Hepatocyte (in vitro differentiated cells): Measurements from ENCODE around the gene SYNDIG1L. TPM values are rescaled to one million over a fixed set of nuclear protein-coding genes. Genes with fewer than 3 reads are reported as not detected.

ENCODE experiments used
- DNase-seq: peaks from one replicate; pipeline ENCODE4 v3.0.0-alpha.2; 2016; ENCODE audit warnings: low spot score
- H2AFZ ChIP-seq: fragments of 200-600 bp; sonication (generic); 2 replicates; pipeline ENCODE4 v1.6.0; 2016; ENCODE audit warnings: antibody characterized with exemption, mild to moderate bottlenecking
- H3K27ac ChIP-seq: fragments of 200-600 bp; sonication (generic); 2 replicates; pipeline ENCODE4 v1.5.1; 2016; ENCODE audit warnings: mild to moderate bottlenecking
- H3K27me3 ChIP-seq: fragments of 200-600 bp; sonication (generic); 2 replicates; pipeline ENCODE4 v1.6.1; 2016
- H3K36me3 ChIP-seq: fragments of 200-600 bp; sonication (generic); replicated peaks from 2 replicates; pipeline ENCODE4 v1.5.1; 2016; ENCODE audit warnings: low read depth; ENCODE audit not compliant: insufficient read depth
- H3K4me1 ChIP-seq: fragments of 200-600 bp; sonication (generic); 2 replicates; pipeline ENCODE4 v1.5.1; 2016; ENCODE audit warnings: mild to moderate bottlenecking, moderate library complexity; ENCODE audit not compliant: insufficient read depth
- H3K4me2 ChIP-seq: fragments of 200-600 bp; sonication (generic); 2 replicates; pipeline ENCODE4 v1.6.0; 2016
- H3K4me3 ChIP-seq: fragments of 200-600 bp; sonication (generic); 2 replicates; pipeline ENCODE4 v1.5.1; 2016; ENCODE audit warnings: mild to moderate bottlenecking
- H3K79me2 ChIP-seq: fragments of 200-600 bp; sonication (generic); 2 replicates; pipeline ENCODE4 v1.6.0; 2017; ENCODE audit warnings: mild to moderate bottlenecking
- H3K9me2 ChIP-seq: fragments of 200-600 bp; sonication (generic); replicated peaks from 2 replicates; pipeline ENCODE4 v1.6.0; 2017; ENCODE audit warnings: mild to moderate bottlenecking; ENCODE audit not compliant: insufficient read depth
- H3K9me3 ChIP-seq: fragments of 200-600 bp; sonication (generic); 2 replicates; pipeline ENCODE4 v1.5.1; 2016; ENCODE audit warnings: low read depth, mild to moderate bottlenecking
- H4K20me1 ChIP-seq: fragments of 200-600 bp; sonication (generic); 2 replicates; pipeline ENCODE4 v1.6.0; 2016; ENCODE audit warnings: mild to moderate bottlenecking; ENCODE audit not compliant: insufficient read depth, poor library complexity, severe bottlenecking
- CTCF ChIP-seq: fragments of 200-600 bp; sonication (generic); IDR thresholded peaks from 2 replicates; pipeline ENCODE4 v1.5.1; 2016; ENCODE audit warnings: antibody characterized with exemption, mild to moderate bottlenecking; ENCODE audit not compliant: poor library complexity
- EZH2 ChIP-seq: fragments of 200-600 bp; sonication (generic); IDR thresholded peaks from 2 replicates; pipeline ENCODE4 v1.6.1; 2016; ENCODE audit warnings: antibody characterized with exemption, mild to moderate bottlenecking, borderline replicate concordance
- EZH2phosphoT487 ChIP-seq: fragments of 200-600 bp; sonication (generic); IDR thresholded peaks from one replicate; pipeline ENCODE4 v1.6.1; 2018; ENCODE audit warnings: antibody characterized with exemption, mild to moderate bottlenecking, low read depth, moderate library complexity; ENCODE audit not compliant: unreplicated experiment, severe bottlenecking
- WGBS: methylation state at CpG from one replicate; pipeline ENCODE4 v1.1.6; 2016; ENCODE audit warnings: low lambda C conversion rate; ENCODE audit errors: missing lambda C conversion rate; 5-methylcytosine and 5-hydroxymethylcytosine counted together
- polyA plus RNA-seq: library from polyadenylated mRNA; unstranded; fragments of >200 nt; fragmentation: Nextera tagmentation; extraction: Ambion mirVana; gene quantifications from 2 replicates; pipeline ENCODE4 v1.2.1, GENCODE V29; 2016
- total RNA-seq: library from RNA; depleted of rRNA; stranded (reverse); fragments of >200 nt; gene quantifications from 2 replicates; pipeline ENCODE4 v1.2.3, GENCODE V29; 2014

SYNDIG1L gene
- total and polyA plus RNA-seq, 2 experiments from 2014 or later, result not detected

GRCh38 chr14:74360163-74360562 is 65.8 kb downstream of the SYNDIG1L start:
- Histone ChIP-seq H3K4me1 (no peaks in the 10 kb centered on the region), H3K27ac (no peak overlapping the region), H3K9me3 (no peaks in the 10 kb centered on the region), H3K27me3 (peaks cover 10% of the 10 kb centered on the region), H3K36me3 (no peaks in the 10 kb centered on the region), H3K4me3 (no peak overlapping the region), H3K9me2 (no peaks in the 10 kb centered on the region), H4K20me1 (no peaks in the 10 kb centered on the region), H3K79me2 (no peaks in the 10 kb centered on the region), H3K4me2 (no peak overlapping the region), H2AFZ (no peak overlapping the region)
- no peak for DNase-seq
- 78% methylated on average over 3 of the region's 3 CpGs for WGBS
- TF ChIP-seq CTCF, result no peak
- TF ChIP-seq EZH2phosphoT487, result no peak
- TF ChIP-seq EZH2, result no peak

- H3K27me3 ChIP-seq, result peaks cover 4% of the 10 kb centered on the region
- TF ChIP-seq EZH2 (no peak), CTCF (no peak), EZH2phosphoT487 (no peak)
- H3K9me2 ChIP-seq, result no peaks in the 10 kb centered on the region
- no peaks in the 10 kb centered on the region for H3K4me1 ChIP-seq
- H3K36me3 ChIP-seq, result no peaks in the 10 kb centered on the region
- no peaks in the 10 kb centered on the region for H3K9me3 ChIP-seq
- no peak overlapping the region for H3K4me3 ChIP-seq
- 96% methylated on average over 14 of the region's 17 CpGs for WGBS
- H3K79me2 ChIP-seq, result no peaks in the 10 kb centered on the region
- H3K4me2 ChIP-seq, result no peak overlapping the region
- no peak overlapping the region for H3K27ac ChIP-seq
- H4K20me1 ChIP-seq, result no peaks in the 10 kb centered on the region
- no peak for DNase-seq
- no peak overlapping the region for H2AFZ ChIP-seq
Measured at GRCh38 chr14:74358176-74358829, 67.7 kb downstream of the SYNDIG1L start.

GRCh38 chr14:74357585-74357984 is 68.4 kb downstream of the SYNDIG1L start:
- Histone ChIP-seq H3K9me3 (no peaks in the 10 kb centered on the region), H3K36me3 (no peaks in the 10 kb centered on the region), H3K4me1 (no peaks in the 10 kb centered on the region), H2AFZ (no peak overlapping the region), H4K20me1 (no peaks in the 10 kb centered on the region), H3K79me2 (no peaks in the 10 kb centered on the region), H3K27ac (no peak overlapping the region), H3K27me3 (no peaks in the 10 kb centered on the region), H3K4me2 (no peak overlapping the region), H3K9me2 (no peaks in the 10 kb centered on the region), H3K4me3 (no peak overlapping the region)
- WGBS, result 95% methylated on average over 19 of the region's 19 CpGs
- no peak for DNase-seq
- no peak for TF ChIP-seq EZH2
- TF ChIP-seq CTCF, result no peak
- no peak for TF ChIP-seq EZH2phosphoT487
